K562 (cell line): ENCODE data around the gene BRD3. TPM values are rescaled to one million over a fixed set of nuclear protein-coding genes. Genes with fewer than 3 reads are reported as not detected.
A peak's percentile ranks its signal among the peaks of the same experiment; 100 is the strongest.

ENCODE experiments used
- AFF4 ChIP-seq: sonication (generic); formaldehyde crosslinking; IDR thresholded peaks from 2 replicates; pipeline ENCODE4 v1.8.0; 2023; ENCODE audit warnings: mild to moderate bottlenecking, missing genetic modification reagents
- ATF1 ChIP-seq, 2 experiments: fragments of 450-650 bp in 1 of 2; IDR thresholded peaks; 2 replicates each; pipeline ENCODE4 v1.6.1; 2016; ENCODE audit warnings: missing compliant biosample characterization in 1 of 2, missing genetic modification characterization in 1 of 2
- CBFA2T3 ChIP-seq: fragments of 450-650 bp; IDR thresholded peaks from 2 replicates; pipeline ENCODE4 v1.6.1; 2017
- ELF1 ChIP-seq: fragments of 200-800 bp; sonication (Bioruptor generic); IDR thresholded peaks from 2 replicates; pipeline ENCODE4 v1.6.1; 2016; ENCODE audit warnings: missing genetic modification characterization, missing compliant biosample characterization
- FOXJ2 ChIP-seq: fragments of 200-800 bp; sonication (Bioruptor generic); IDR thresholded peaks from 2 replicates; pipeline ENCODE4 v1.6.1; 2016; ENCODE audit warnings: missing genetic modification characterization, missing compliant biosample characterization
- GATAD2B ChIP-seq: fragments of 450-650 bp; IDR thresholded peaks from 2 replicates; pipeline ENCODE4 v1.6.1; 2017; ENCODE audit warnings: mild to moderate bottlenecking, borderline replicate concordance
- HINFP ChIP-seq: fragments of 450-650 bp; conservative IDR thresholded peaks from 2 replicates; pipeline ENCODE4 v1.6.1; 2016; ENCODE audit warnings: missing genetic modification characterization, low read depth, mild to moderate bottlenecking, control low read depth, missing compliant biosample characterization
- HNRNPK ChIP-seq: fragments of 200-400 bp; formaldehyde crosslinking; IDR thresholded peaks from one replicate; pipeline ENCODE4 v1.6.1; 2018; ENCODE audit warnings: mild to moderate bottlenecking, low read depth, low read length; ENCODE audit not compliant: poor library complexity, severe bottlenecking
- NCOA1 ChIP-seq: fragments of 450-650 bp; IDR thresholded peaks from 2 replicates; pipeline ENCODE4 v1.6.1; 2016; ENCODE audit warnings: low read depth
- SMAD4 ChIP-seq: fragments of 250-450 bp; sonication (Bioruptor Pico); conservative IDR thresholded peaks from 2 replicates; pipeline ENCODE4 v1.8.0; 2021; ENCODE audit warnings: inconsistent platforms, mild to moderate bottlenecking, moderate library complexity
- SMARCA5 ChIP-seq: fragments of 450-650 bp; IDR thresholded peaks from 2 replicates; pipeline ENCODE4 v1.6.1; 2016
- TOE1 ChIP-seq, 2 experiments: fragments of 450-650 bp in 1 of 2; sonication (generic) in 1 of 2; formaldehyde crosslinking in 1 of 2; IDR thresholded peaks; 2 replicates each; pipeline versions ENCODE4 v1.7.1 to v1.8.0; 2016 to 2022; ENCODE audit warnings: borderline replicate concordance in 2 of 2, mild to moderate bottlenecking in 2 of 2, antibody characterized with exemption in 1 of 2, inconsistent platforms in 1 of 2, low read depth in 1 of 2, missing genetic modification reagents in 1 of 2, moderate library complexity in 1 of 2
- YY1 ChIP-seq, 3 experiments: IDR thresholded peaks; 2 replicates each; pipeline ENCODE4 v1.6.1; 2011; ENCODE audit warnings: low read length in 2 of 3, mild to moderate bottlenecking in 2 of 3, moderate library complexity in 2 of 3, borderline replicate concordance in 1 of 3, control low read depth in 1 of 3, low read depth in 1 of 3; ENCODE audit not compliant: insufficient read depth in 3 of 3, insufficient replicate concordance in 2 of 3, control insufficient read depth in 1 of 3, insufficient read length in 1 of 3; ENCODE audit errors: extremely low read depth in 1 of 3
- ZEB2 ChIP-seq: fragments of 450-650 bp; IDR thresholded peaks from 2 replicates; pipeline ENCODE4 v1.6.1; 2016
- ZNF239 ChIP-seq: fragments of 250-450 bp; sonication (Bioruptor Pico); IDR thresholded peaks from 2 replicates; pipeline ENCODE4 v1.4.0; 2020; ENCODE audit warnings: mild to moderate bottlenecking
- ZNF512 ChIP-seq: IDR thresholded peaks from 2 replicates; pipeline ENCODE4 v1.6.1; 2016; ENCODE audit warnings: missing genetic modification characterization, missing compliant biosample characterization
- ZNF79 ChIP-seq: fragments of 250-450 bp; sonication (Bioruptor Pico); IDR thresholded peaks from 2 replicates; pipeline ENCODE4 v1.4.0; 2020; ENCODE audit warnings: low read depth, mild to moderate bottlenecking, moderate library complexity
- polyA plus RNA-seq, 8 experiments: library from polyadenylated mRNA; depleted of rRNA in 4 of 8; stranded (reverse) in 5 of 8; unstranded in 3 of 8; fragments of >200 nt; fragmentation: Nextera tagmentation in 2 of 8; fragmentation: Illumina TruSeq in 1 of 8; extraction: Ambion mirVana in 2 of 8; extraction: Trizol in 1 of 8; gene quantifications; 2 replicates each; pipeline versions ENCODE4 v1.2.1 to v1.2.3, GENCODE V29; 2011 to 2014; ENCODE audit warnings: inconsistent platforms in 1 of 8, missing spikeins in 1 of 8
- total RNA-seq, 7 experiments: library from RNA; depleted of rRNA in 6 of 7; stranded (reverse); fragments of >200 nt in 6 of 7; fragmentation: Illumina TruSeq in 2 of 7; extraction: Trizol in 2 of 7; gene quantifications; 2 replicates each; pipeline versions ENCODE4 v1.2.1 to v1.2.3, GENCODE V29; 2011 to 2021; ENCODE audit warnings: low replicate concordance in 1 of 7

The BRD3 gene
- total and polyA plus RNA-seq, 9 of the 15 experiments (the other 6 are each of a cell fraction or from before 2014, with no cell fraction given) = 0.82 to 37.1 (median 4.2) TPM

GRCh38 chr9:134067904-134068743 is at the start of gene BRD3 (continued):
- TF ChIP-seq ZNF79 (CRISPR knock-in tag) (no peak), HINFP (tag) (no peak), FOXJ2 (no peak), SMAD4 (CRISPR knock-in tag) (0 out of 2 replicates have a peak, but pooled peaks have one; percentile 53), ELF1 (tag) (no peak), SMARCA5 (no peak), NCOA1 (no peak), AFF4 (CRISPR knock-in tag) (no peak), ATF1 (CRISPR knock-in tag; IDR thresholded peaks at IDR 0.05) (no peak), ATF1 (tag; IDR thresholded peaks at IDR 0.05) (no peak), HNRNPK (no peak), TOE1 (IDR thresholded peaks at IDR 0.05; ENCODE audit: borderline replicate concordance) (no peak), TOE1 (CRISPR knock-in tag; IDR thresholded peaks at IDR 0.05; ENCODE audit: borderline replicate concordance, low read depth) (no peak), ZNF512 (no peak), ZEB2 (no peak), GATAD2B (no peak; the same call in none of the 2 replicates), ZNF239 (CRISPR knock-in tag) (no peak), CBFA2T3 (no peak), YY1 (IDR thresholded peaks at IDR 0.05; ENCODE audit: borderline replicate concordance in 1 of 3, control insufficient read depth in 1 of 3, extremely low read depth in 1 of 3, insufficient read depth in 3 of 3, insufficient read length in 1 of 3, insufficient replicate concordance in 2 of 3, low read depth in 1 of 3, low read length in 2 of 3) (peak in 1 of 3 experiments; percentile 61)
